ENCODE measurements around the gene PGRMC2.

Gene PGRMC2

GRCh38 chr4:128298852-128299251 lies 11.2 kb upstream of the PGRMC2 start:
- Histone ChIP-seq H3K27ac (ENCODE audit: low read depth, low read length, severe bottlenecking) (no peak overlapping the region), H3K36me3 (ENCODE audit: control insufficient read depth, insufficient read depth, low read length) (peaks cover 8% of the 10 kb centered on the region), H3K4me3 (ENCODE audit: extremely low read depth, insufficient read depth, low read length, poor library complexity, severe bottlenecking) (no peak overlapping the region), H3K9me3 (ENCODE audit: control insufficient read depth, low read length) (no peaks in the 10 kb centered on the region), H3K4me1 (ENCODE audit: control insufficient read depth, insufficient read depth, low read length, poor library complexity, severe bottlenecking) (peaks cover 10% of the 10 kb centered on the region)
- 67 to 100% methylated on average over 1 of the region's 2 CpGs for WGBS, 2 experiments (ENCODE audit: insufficient coverage in 2 of 2)

- 84 to 88% methylated on average over 4 to 5 of the region's 7 CpGs for WGBS, 2 experiments (ENCODE audit: insufficient coverage in 2 of 2)
- H3K27ac ChIP-seq (ENCODE audit: low read depth, low read length, severe bottlenecking): no peak overlapping the region
Measured at GRCh38 chr4:128298146-128298758, 10.6 kb upstream of the PGRMC2 start.

GRCh38 chr4:128295255-128295654 lies 7.6 kb upstream of the PGRMC2 start:
- Histone ChIP-seq H3K4me1 (ENCODE audit: control insufficient read depth, insufficient read depth, low read length, poor library complexity, severe bottlenecking) (peaks cover 10% of the 10 kb centered on the region), H3K36me3 (ENCODE audit: control insufficient read depth, insufficient read depth, low read length) (no peaks in the 10 kb centered on the region), H3K9me3 (ENCODE audit: control insufficient read depth, low read length) (no peaks in the 10 kb centered on the region), H3K4me3 (ENCODE audit: extremely low read depth, insufficient read depth, low read length, poor library complexity, severe bottlenecking) (no peak overlapping the region), H3K27ac (ENCODE audit: low read depth, low read length, severe bottlenecking) (no peak overlapping the region)
- 67 to 80% methylated on average over 1 of the region's 2 CpGs for WGBS, 2 experiments (ENCODE audit: insufficient coverage in 2 of 2)

More at GRCh38 chr4:128298146-128298758, 10.6 kb upstream of the PGRMC2 start:
- Histone ChIP-seq H3K4me1 (ENCODE audit: control insufficient read depth, insufficient read depth, low read length, poor library complexity, severe bottlenecking) (peaks cover 10% of the 10 kb centered on the region), H3K9me3 (ENCODE audit: control insufficient read depth, low read length) (no peaks in the 10 kb centered on the region), H3K4me3 (ENCODE audit: extremely low read depth, insufficient read depth, low read length, poor library complexity, severe bottlenecking) (no peak overlapping the region), H3K36me3 (ENCODE audit: control insufficient read depth, insufficient read depth, low read length) (peaks cover 8% of the 10 kb centered on the region)

- 100% methylated on average over 2 of the region's 3 CpGs; no CpG with 5 or more reads in 1 of the 2 experiments for WGBS, 2 experiments (ENCODE audit: insufficient coverage in 2 of 2)
- Histone ChIP-seq H3K4me3 (ENCODE audit: extremely low read depth, insufficient read depth, low read length, poor library complexity, severe bottlenecking) (no peak overlapping the region), H3K9me3 (ENCODE audit: control insufficient read depth, low read length) (no peaks in the 10 kb centered on the region), H3K4me1 (ENCODE audit: control insufficient read depth, insufficient read depth, low read length, poor library complexity, severe bottlenecking) (peaks cover 5% of the 10 kb centered on the region), H3K36me3 (ENCODE audit: control insufficient read depth, insufficient read depth, low read length) (no peaks in the 10 kb centered on the region), H3K27ac (ENCODE audit: low read depth, low read length, severe bottlenecking) (no peak overlapping the region)
Measured at GRCh38 chr4:128294464-128294863, 6.9 kb upstream of the PGRMC2 start.

- 76% methylated on average over 2 of the region's 2 CpGs for WGBS, 2 experiments (ENCODE audit: insufficient coverage in 2 of 2)
Measured at GRCh38 chr4:128292349-128292748, 4.7 kb upstream of the PGRMC2 start.

GRCh38 chr4:128291096-128291495 lies 3.5 kb upstream of the PGRMC2 start:
- no CpG with 5 or more reads among the region's 2 CpGs for WGBS, 2 experiments (ENCODE audit: insufficient coverage in 2 of 2)
- Histone ChIP-seq H3K36me3 (ENCODE audit: control insufficient read depth, insufficient read depth, low read length) (no peaks in the 10 kb centered on the region), H3K9me3 (ENCODE audit: control insufficient read depth, low read length) (no peaks in the 10 kb centered on the region), H3K27ac (ENCODE audit: low read depth, low read length, severe bottlenecking) (no peak overlapping the region), H3K4me3 (ENCODE audit: extremely low read depth, insufficient read depth, low read length, poor library complexity, severe bottlenecking) (no peak overlapping the region), H3K4me1 (ENCODE audit: control insufficient read depth, insufficient read depth, low read length, poor library complexity, severe bottlenecking) (peaks cover 5% of the 10 kb centered on the region)

More at GRCh38 chr4:128292349-128292748, 4.7 kb upstream of the PGRMC2 start:
- Histone ChIP-seq H3K9me3 (ENCODE audit: control insufficient read depth, low read length) (no peaks in the 10 kb centered on the region), H3K36me3 (ENCODE audit: control insufficient read depth, insufficient read depth, low read length) (no peaks in the 10 kb centered on the region), H3K4me3 (ENCODE audit: extremely low read depth, insufficient read depth, low read length, poor library complexity, severe bottlenecking) (no peak overlapping the region), H3K4me1 (ENCODE audit: control insufficient read depth, insufficient read depth, low read length, poor library complexity, severe bottlenecking) (peaks cover 5% of the 10 kb centered on the region), H3K27ac (ENCODE audit: low read depth, low read length, severe bottlenecking) (no peak overlapping the region)

- Histone ChIP-seq H3K27ac (ENCODE audit: low read depth, low read length, severe bottlenecking) (no peak overlapping the region), H3K9me3 (ENCODE audit: control insufficient read depth, low read length) (no peaks in the 10 kb centered on the region), H3K4me1 (ENCODE audit: control insufficient read depth, insufficient read depth, low read length, poor library complexity, severe bottlenecking) (peaks cover 5% of the 10 kb centered on the region), H3K36me3 (ENCODE audit: control insufficient read depth, insufficient read depth, low read length) (peaks cover 5% of the 10 kb centered on the region), H3K4me3 (ENCODE audit: extremely low read depth, insufficient read depth, low read length, poor library complexity, severe bottlenecking) (no peak overlapping the region)
- 95 to 100% methylated on average over 3 of the region's 3 CpGs for WGBS, 2 experiments (ENCODE audit: insufficient coverage in 2 of 2)
Measured at GRCh38 chr4:128290526-128290925, 2.9 kb upstream of the PGRMC2 start.

- no peak overlapping the region for H3K27ac ChIP-seq (ENCODE audit: low read depth, low read length, severe bottlenecking)
- no peaks in the 10 kb centered on the region for H3K9me3 ChIP-seq (ENCODE audit: control insufficient read depth, low read length)
- peaks cover 13% of the 10 kb centered on the region for H3K36me3 ChIP-seq (ENCODE audit: control insufficient read depth, insufficient read depth, low read length)
- peak overlapping the region; percentile 90 for H3K4me3 ChIP-seq (ENCODE audit: extremely low read depth, insufficient read depth, low read length, poor library complexity, severe bottlenecking)
- peaks cover 4% of the 10 kb centered on the region for H3K4me1 ChIP-seq (ENCODE audit: control insufficient read depth, insufficient read depth, low read length, poor library complexity, severe bottlenecking)
- no CpG with 5 or more reads among the region's 2 CpGs for WGBS, 2 experiments (ENCODE audit: insufficient coverage in 2 of 2)
Measured at GRCh38 chr4:128289523-128290158, 2.0 kb upstream of the PGRMC2 start.

GRCh38 chr4:128288689-128289106 lies 1.1 kb upstream of the PGRMC2 start:
- Histone ChIP-seq H3K4me1 (ENCODE audit: control insufficient read depth, insufficient read depth, low read length, poor library complexity, severe bottlenecking) (no peaks in the 10 kb centered on the region), H3K36me3 (ENCODE audit: control insufficient read depth, insufficient read depth, low read length) (peaks cover 20% of the 10 kb centered on the region), H3K27ac (ENCODE audit: low read depth, low read length, severe bottlenecking) (peak overlapping the region; percentile 95), H3K4me3 (ENCODE audit: extremely low read depth, insufficient read depth, low read length, poor library complexity, severe bottlenecking) (peak overlapping the region; percentile 90), H3K9me3 (ENCODE audit: control insufficient read depth, low read length) (no peaks in the 10 kb centered on the region)
- WGBS, 2 experiments (ENCODE audit: insufficient coverage in 2 of 2): 8% methylated on average over 9 to 10 of the region's 13 CpGs

- peaks cover 27% of the 10 kb centered on the region for H3K36me3 ChIP-seq (ENCODE audit: control insufficient read depth, insufficient read depth, low read length)
- 0% methylated on average over 39 to 45 of the region's 86 CpGs for WGBS, 2 experiments (ENCODE audit: insufficient coverage in 2 of 2)
- H3K27ac ChIP-seq (ENCODE audit: low read depth, low read length, severe bottlenecking): peak overlapping the region; percentile 95
Measured at GRCh38 chr4:128287871-128288688, 467 bp upstream of the PGRMC2 start.

More at GRCh38 chr4:128287871-128288688, 467 bp upstream of the PGRMC2 start:
- H3K4me1 ChIP-seq (ENCODE audit: control insufficient read depth, insufficient read depth, low read length, poor library complexity, severe bottlenecking): no peaks in the 10 kb centered on the region
- no peaks in the 10 kb centered on the region for H3K9me3 ChIP-seq (ENCODE audit: control insufficient read depth, low read length)
- H3K4me3 ChIP-seq (ENCODE audit: extremely low read depth, insufficient read depth, low read length, poor library complexity, severe bottlenecking): peak overlapping the region; percentile 90

Measured in mesodermal cell (in vitro differentiated cells).